HepG2 (cell line): ENCODE data around the gene ARHGAP26. TPM values are rescaled to one million over a fixed set of nuclear protein-coding genes. Genes with fewer than 3 reads are reported as not detected.
A peak's percentile ranks its signal among the peaks of the same experiment; 100 is the strongest.

Source experiments
- GTF2F1 ChIP-seq: fragments of 150-350 bp; IDR thresholded peaks from 2 replicates; pipeline ENCODE4 v1.6.1; 2014; ENCODE audit warnings: low read length
- HDAC2 ChIP-seq: sonication (generic); formaldehyde crosslinking; IDR thresholded peaks from 2 replicates; pipeline ENCODE4 v1.4.0; 2020; ENCODE audit warnings: missing genetic modification reagents
- KLF6 ChIP-seq: IDR thresholded peaks from 2 replicates; pipeline ENCODE4 v1.8.0; 2016; ENCODE audit warnings: missing biosample characterization, missing genetic modification reagents
- MEF2D ChIP-seq: sonication (generic); formaldehyde crosslinking; IDR thresholded peaks from 2 replicates; pipeline ENCODE4 v1.5.1; 2020; ENCODE audit warnings: mild to moderate bottlenecking, missing genetic modification reagents
- MLLT10 ChIP-seq: sonication (generic); formaldehyde crosslinking; IDR thresholded peaks from 2 replicates; pipeline ENCODE4 v1.4.0; 2020; ENCODE audit warnings: missing genetic modification reagents
- MXI1 ChIP-seq: IDR thresholded peaks from 3 replicates; pipeline ENCODE4 v1.6.1; 2012; ENCODE audit warnings: low read depth, low read length, inconsistent platforms, borderline replicate concordance
- NFE2 ChIP-seq: sonication (generic); formaldehyde crosslinking; IDR thresholded peaks from 2 replicates; pipeline ENCODE4 v1.4.0; 2020; ENCODE audit warnings: missing genetic modification reagents
- NFIC ChIP-seq: IDR thresholded peaks from 2 replicates; pipeline ENCODE4 v1.6.1; 2012; ENCODE audit warnings: mild to moderate bottlenecking, low read length, inconsistent platforms
- NR2F6 ChIP-seq, 2 experiments: IDR thresholded peaks; 2 replicates each; pipeline ENCODE4 v1.6.1; 2016; ENCODE audit warnings: antibody characterized with exemption in 1 of 2, mild to moderate bottlenecking in 1 of 2
- PATZ1 ChIP-seq: sonication (generic); formaldehyde crosslinking; IDR thresholded peaks from 2 replicates; pipeline ENCODE4 v1.4.0; 2020; ENCODE audit warnings: missing genetic modification reagents
- PHF20 ChIP-seq: sonication (generic); formaldehyde crosslinking; IDR thresholded peaks from 2 replicates; pipeline ENCODE4 v1.5.0; 2020; ENCODE audit warnings: mild to moderate bottlenecking, missing genetic modification reagents
- RAD51 ChIP-seq: fragments of 450-650 bp; IDR thresholded peaks from 2 replicates; pipeline ENCODE4 v1.6.1; 2016; ENCODE audit warnings: borderline replicate concordance
- RXRB ChIP-seq: IDR thresholded peaks from 2 replicates; pipeline ENCODE4 v1.6.1; 2016; ENCODE audit warnings: borderline replicate concordance, missing genetic modification reagents, missing compliant biosample characterization
- SOX6 ChIP-seq, 2 experiments: fragments of 450-650 bp in 1 of 2; sonication (generic) in 1 of 2; formaldehyde crosslinking in 1 of 2; IDR thresholded peaks; 2 replicates each; pipeline versions ENCODE4 v1.4.0 to v1.6.1; 2017 to 2020; ENCODE audit warnings: antibody characterized with exemption in 1 of 2, mild to moderate bottlenecking in 1 of 2, missing genetic modification reagents in 1 of 2
- SP2 ChIP-seq: sonication (generic); formaldehyde crosslinking; IDR thresholded peaks from 2 replicates; pipeline ENCODE4 v1.5.1; 2020; ENCODE audit warnings: mild to moderate bottlenecking, missing genetic modification reagents
- ZBTB1 ChIP-seq: sonication (generic); formaldehyde crosslinking; IDR thresholded peaks from 2 replicates; pipeline ENCODE4 v1.4.0; 2020; ENCODE audit warnings: missing genetic modification reagents, borderline replicate concordance
- ZNF337 ChIP-seq: sonication (generic); formaldehyde crosslinking; IDR thresholded peaks from 2 replicates; pipeline ENCODE4 v1.5.1; 2020; ENCODE audit warnings: missing genetic modification reagents, low read depth, mild to moderate bottlenecking, borderline replicate concordance
- ZNF468 ChIP-seq: sonication (generic); formaldehyde crosslinking; IDR thresholded peaks from 2 replicates; pipeline ENCODE4 v1.8.0; 2022; ENCODE audit warnings: mild to moderate bottlenecking, moderate library complexity, missing genetic modification reagents
- ZNF501 ChIP-seq: sonication (generic); formaldehyde crosslinking; IDR thresholded peaks from 2 replicates; pipeline ENCODE4 v1.5.1; 2020; ENCODE audit warnings: mild to moderate bottlenecking, moderate library complexity, missing genetic modification reagents
- ZNF512B ChIP-seq: sonication (generic); formaldehyde crosslinking; IDR thresholded peaks from 2 replicates; pipeline ENCODE4 v1.5.1; 2020; ENCODE audit warnings: missing genetic modification reagents, mild to moderate bottlenecking, borderline replicate concordance
- ZNF556 ChIP-seq: sonication (generic); formaldehyde crosslinking; IDR thresholded peaks from 2 replicates; pipeline ENCODE4 v1.4.0; 2020; ENCODE audit warnings: mild to moderate bottlenecking, missing genetic modification reagents, borderline replicate concordance
- ZNF569 ChIP-seq: sonication (generic); formaldehyde crosslinking; IDR thresholded peaks from 2 replicates; pipeline ENCODE4 v1.5.0; 2020; ENCODE audit warnings: mild to moderate bottlenecking, missing genetic modification reagents, moderate library complexity, borderline replicate concordance
- ZNF577 ChIP-seq: sonication (generic); formaldehyde crosslinking; IDR thresholded peaks from 2 replicates; pipeline ENCODE4 v1.4.0; 2020; ENCODE audit warnings: mild to moderate bottlenecking, low read depth, missing genetic modification reagents, borderline replicate concordance
- ZNF792 ChIP-seq: IDR thresholded peaks from 2 replicates; pipeline ENCODE4 v1.6.1; 2016
- polyA plus RNA-seq, 8 experiments: library from polyadenylated mRNA; depleted of rRNA in 3 of 8; stranded (reverse) in 7 of 8; unstranded in 1 of 8; fragments of >200 nt; fragmentation: Illumina TruSeq in 4 of 8; extraction: Trizol in 4 of 8; gene quantifications; 2 replicates each; pipeline versions ENCODE4 v1.2.1 to v1.2.3, GENCODE V29; 2011 to 2016; ENCODE audit warnings: low read depth in 4 of 8, missing spikeins in 1 of 8, mixed read lengths in 1 of 8; ENCODE audit not compliant: insufficient read depth in 1 of 8
- total RNA-seq, 5 experiments: library from RNA; depleted of rRNA; stranded (reverse); fragments of >200 nt; fragmentation: Illumina TruSeq; extraction: Trizol; gene quantifications; 2 replicates each; pipeline ENCODE4 v1.2.3, GENCODE V29; 2016; ENCODE audit warnings: low read depth in 1 of 5
- TF ChIP-seq, protein P1 (sequence below): sonication (generic); formaldehyde crosslinking; conservative IDR thresholded peaks from 2 replicates; pipeline ENCODE4 v1.4.0; 2020; ENCODE audit warnings: mild to moderate bottlenecking, missing genetic modification reagents, moderate library complexity

ARHGAP26 gene
- total and polyA plus RNA-seq, 2 of the 13 experiments (the other 11 are each of a cell fraction or from before 2014, with no cell fraction given), result 9.6 to 18.2 TPM

DNA sequence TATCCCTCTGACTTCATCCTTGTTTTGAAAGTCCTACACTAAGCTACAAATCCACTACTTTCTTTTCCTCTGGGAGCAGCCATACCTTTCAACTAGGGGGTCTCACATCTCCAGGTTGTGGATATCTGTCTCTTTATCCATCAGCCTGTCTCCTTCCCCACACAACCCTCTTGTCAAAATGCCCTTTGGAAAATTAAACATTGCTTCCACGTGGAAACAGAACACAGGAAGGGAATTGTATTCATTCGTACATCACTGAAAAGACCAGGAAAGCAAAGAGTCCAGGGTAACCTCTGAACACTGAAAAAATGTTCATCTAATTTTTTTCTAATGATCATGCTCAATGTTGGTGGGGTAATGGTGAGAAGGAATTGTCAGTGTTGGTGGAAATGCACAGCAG lies 429.7 kb downstream of the ARHGAP26 start (continued):
- TF ChIP-seq RAD51, result no peak
- no peak for TF ChIP-seq GTF2F1
- no peak for TF ChIP-seq PATZ1 (CRISPR knock-in tag)
- TF ChIP-seq ZNF337 (CRISPR knock-in tag), result no peak
- TF ChIP-seq ZNF792 (CRISPR knock-in tag), result no peak
- TF ChIP-seq NFIC, result no peak
- no peak for TF ChIP-seq KLF6
- TF ChIP-seq ZNF577 (CRISPR knock-in tag), result no peak
- no peak for TF ChIP-seq ZNF512B (CRISPR knock-in tag)
- TF ChIP-seq ZNF468 (CRISPR knock-in tag), result no peak
- 0 out of 2 replicates have a peak, but pooled peaks have one; percentile 31 for TF ChIP-seq HDAC2
- peak; percentile 27; the same call in 1 of the 3 replicates for TF ChIP-seq MXI1
- TF ChIP-seq NFE2 (CRISPR knock-in tag), result no peak
- no peak for TF ChIP-seq NR2F6 (IDR thresholded peaks at IDR 0.05)
- TF ChIP-seq NR2F6 (CRISPR knock-in tag; IDR thresholded peaks at IDR 0.05), result no peak
- TF ChIP-seq RXRB (CRISPR knock-in tag), result no peak
- no peak for TF ChIP-seq SOX6 (IDR thresholded peaks at IDR 0.05)
- TF ChIP-seq SOX6 (CRISPR knock-in tag; IDR thresholded peaks at IDR 0.05), result peak; percentile 67
- TF ChIP-seq ZNF556, result no peak
- TF ChIP-seq, protein P1, sequence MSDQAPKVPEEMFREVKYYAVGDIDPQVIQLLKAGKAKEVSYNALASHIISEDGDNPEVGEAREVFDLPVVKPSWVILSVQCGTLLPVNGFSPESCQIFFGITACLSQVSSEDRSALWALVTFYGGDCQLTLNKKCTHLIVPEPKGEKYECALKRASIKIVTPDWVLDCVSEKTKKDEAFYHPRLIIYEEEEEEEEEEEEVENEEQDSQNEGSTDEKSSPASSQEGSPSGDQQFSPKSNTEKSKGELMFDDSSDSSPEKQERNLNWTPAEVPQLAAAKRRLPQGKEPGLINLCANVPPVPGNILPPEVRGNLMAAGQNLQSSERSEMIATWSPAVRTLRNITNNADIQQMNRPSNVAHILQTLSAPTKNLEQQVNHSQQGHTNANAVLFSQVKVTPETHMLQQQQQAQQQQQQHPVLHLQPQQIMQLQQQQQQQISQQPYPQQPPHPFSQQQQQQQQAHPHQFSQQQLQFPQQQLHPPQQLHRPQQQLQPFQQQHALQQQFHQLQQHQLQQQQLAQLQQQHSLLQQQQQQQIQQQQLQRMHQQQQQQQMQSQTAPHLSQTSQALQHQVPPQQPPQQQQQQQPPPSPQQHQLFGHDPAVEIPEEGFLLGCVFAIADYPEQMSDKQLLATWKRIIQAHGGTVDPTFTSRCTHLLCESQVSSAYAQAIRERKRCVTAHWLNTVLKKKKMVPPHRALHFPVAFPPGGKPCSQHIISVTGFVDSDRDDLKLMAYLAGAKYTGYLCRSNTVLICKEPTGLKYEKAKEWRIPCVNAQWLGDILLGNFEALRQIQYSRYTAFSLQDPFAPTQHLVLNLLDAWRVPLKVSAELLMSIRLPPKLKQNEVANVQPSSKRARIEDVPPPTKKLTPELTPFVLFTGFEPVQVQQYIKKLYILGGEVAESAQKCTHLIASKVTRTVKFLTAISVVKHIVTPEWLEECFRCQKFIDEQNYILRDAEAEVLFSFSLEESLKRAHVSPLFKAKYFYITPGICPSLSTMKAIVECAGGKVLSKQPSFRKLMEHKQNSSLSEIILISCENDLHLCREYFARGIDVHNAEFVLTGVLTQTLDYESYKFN (CRISPR knock-in tag), result peak; percentile 34; the same call in 1 of the 2 replicates
- no peak for TF ChIP-seq MEF2D (CRISPR knock-in tag)
- TF ChIP-seq ZNF501 (CRISPR knock-in tag), result no peak
- TF ChIP-seq ZNF569, result no peak
- TF ChIP-seq PHF20, result no peak
- no peak for TF ChIP-seq SP2 (CRISPR knock-in tag)
- no peak for TF ChIP-seq MLLT10 (CRISPR knock-in tag)
- no peak for TF ChIP-seq ZBTB1 (CRISPR knock-in tag)
